Measurements from ENCODE around the gene LENG9.
"Not testable (repeated sequence)": the region's sequence is repeated elsewhere in the genome, so short reads cannot be mapped to it uniquely, and the experiment has no call there.

The LENG9 gene

GRCh38 chr19:54463531-54464043 lies at the start of gene LENG9:
Gene LENG9, minus strand, starts transcription at chr19:54463778. Its CDS starts 252 bp downstream, at chr19:54463526.
- peak; percentile 64 to 88 (median 82) for DNase-seq (ENCODE audit: low read depth in 3 of 3, low spot score in 1 of 3)

- not testable (repeated sequence) for DNase-seq (ENCODE audit: low read depth in 3 of 3, low spot score in 1 of 3)
Measured at GRCh38 chr19:54509200-54509940, 45.8 kb upstream of the LENG9 start.

DNA sequence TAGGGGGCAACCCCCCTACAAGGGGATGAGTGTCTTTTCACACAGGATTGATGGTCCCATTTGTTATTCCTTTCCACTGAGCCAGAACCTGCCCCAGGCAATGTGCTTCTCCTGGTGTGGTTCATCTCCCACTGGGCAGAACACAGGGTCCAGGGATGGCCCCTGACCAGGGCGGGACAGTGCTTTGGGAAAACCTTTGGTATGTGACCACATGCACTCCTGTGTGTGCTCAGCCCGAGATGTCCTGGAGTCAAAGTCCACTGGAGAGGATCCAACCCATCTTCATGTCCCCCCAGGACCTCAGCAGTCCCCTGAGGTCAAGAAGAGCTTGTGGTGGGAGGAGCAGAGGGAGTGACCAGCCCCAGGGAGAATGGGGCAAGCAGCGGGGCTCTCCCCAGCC lies 44.9 kb upstream of the LENG9 start:
- not testable (repeated sequence) for DNase-seq (ENCODE audit: low read depth in 3 of 3, low spot score in 1 of 3)

DNA sequence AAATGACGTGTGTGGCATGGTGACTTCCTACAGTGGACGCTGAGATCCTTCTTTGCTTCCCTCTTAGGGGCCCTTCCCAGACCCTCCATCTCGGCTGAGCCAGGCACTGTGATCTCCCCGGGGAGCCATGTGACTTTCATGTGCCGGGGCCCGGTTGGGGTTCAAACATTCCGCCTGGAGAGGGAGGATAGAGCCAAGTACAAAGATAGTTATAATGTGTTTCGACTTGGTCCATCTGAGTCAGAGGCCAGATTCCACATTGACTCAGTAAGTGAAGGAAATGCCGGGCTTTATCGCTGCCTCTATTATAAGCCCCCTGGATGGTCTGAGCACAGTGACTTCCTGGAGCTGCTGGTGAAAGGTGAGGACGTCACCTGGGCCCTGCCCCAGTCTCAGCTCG lies 44.2 kb upstream of the LENG9 start:
- DNase-seq (ENCODE audit: low read depth in 3 of 3, low spot score in 1 of 3), result no peak

DNA sequence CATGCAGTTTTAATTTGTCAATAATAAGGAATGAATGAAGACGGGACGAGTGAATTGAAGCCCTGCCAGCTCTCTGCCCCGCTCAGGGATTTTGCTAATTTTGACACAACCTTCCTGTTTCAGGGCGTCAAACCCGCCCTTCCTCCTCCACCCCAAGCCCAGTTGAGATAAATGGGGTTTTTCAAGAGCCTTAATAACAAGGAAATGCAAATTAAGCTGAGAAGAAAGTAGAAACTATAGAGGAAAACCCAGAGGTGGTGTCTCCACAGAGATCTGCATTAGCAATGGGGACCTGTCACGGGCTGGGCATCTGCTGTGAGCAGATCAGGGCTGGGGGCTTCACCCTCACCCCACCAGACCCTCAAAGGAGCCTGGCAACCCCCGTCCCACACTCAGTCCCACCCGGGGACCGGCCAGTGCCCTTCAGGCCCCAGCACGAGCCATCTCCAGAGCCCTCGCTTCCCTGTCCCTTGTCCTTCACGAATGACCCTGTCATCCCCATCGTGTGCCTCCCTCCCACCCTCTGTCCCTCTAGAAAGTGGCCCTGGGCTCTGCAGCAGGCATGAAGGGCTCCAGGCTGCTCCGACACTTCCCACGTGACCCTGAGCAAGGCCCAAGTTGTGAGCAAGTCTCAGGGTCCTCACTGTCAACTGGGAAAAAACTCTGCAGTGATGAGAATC lies 43.6 kb upstream of the LENG9 start:
- not testable (repeated sequence) for DNase-seq (ENCODE audit: low read depth in 3 of 3, low spot score in 1 of 3)

- DNase-seq (ENCODE audit: low read depth in 3 of 3, low spot score in 1 of 3), result no peak
Measured at GRCh38 chr19:54506079-54506478, 42.5 kb upstream of the LENG9 start.

- DNase-seq (ENCODE audit: low read depth in 3 of 3, low spot score in 1 of 3), result not testable (repeated sequence)
Measured at GRCh38 chr19:54505542-54505941, 42.0 kb upstream of the LENG9 start.

GRCh38 chr19:54502518-54503048 lies 39.0 kb upstream of the LENG9 start, which contains the start of gene LAIR2:
Gene LAIR2, plus strand, starts transcription at chr19:54502831. Its CDS starts 88 bp downstream, at chr19:54502919.
- DNase-seq (ENCODE audit: low read depth in 3 of 3, low spot score in 1 of 3), result no peak

DNA sequence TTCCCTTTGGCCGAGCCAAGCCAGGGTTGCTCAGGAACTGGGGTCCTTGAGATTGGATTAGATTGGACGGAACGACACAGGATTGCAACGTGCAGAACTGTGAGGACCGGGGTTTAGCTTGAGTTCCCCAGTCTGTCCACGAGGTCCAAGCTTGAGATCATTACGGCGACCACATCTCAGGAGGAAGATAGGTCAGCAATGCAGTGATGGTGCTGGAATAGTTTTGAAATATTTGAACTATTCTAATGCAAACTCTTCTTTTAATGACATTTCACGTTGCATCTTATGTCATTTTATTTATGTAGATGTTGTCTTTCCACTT lies 34.8 kb upstream of the LENG9 start:
- not testable (repeated sequence) for DNase-seq (ENCODE audit: low read depth in 3 of 3, low spot score in 1 of 3)

DNA sequence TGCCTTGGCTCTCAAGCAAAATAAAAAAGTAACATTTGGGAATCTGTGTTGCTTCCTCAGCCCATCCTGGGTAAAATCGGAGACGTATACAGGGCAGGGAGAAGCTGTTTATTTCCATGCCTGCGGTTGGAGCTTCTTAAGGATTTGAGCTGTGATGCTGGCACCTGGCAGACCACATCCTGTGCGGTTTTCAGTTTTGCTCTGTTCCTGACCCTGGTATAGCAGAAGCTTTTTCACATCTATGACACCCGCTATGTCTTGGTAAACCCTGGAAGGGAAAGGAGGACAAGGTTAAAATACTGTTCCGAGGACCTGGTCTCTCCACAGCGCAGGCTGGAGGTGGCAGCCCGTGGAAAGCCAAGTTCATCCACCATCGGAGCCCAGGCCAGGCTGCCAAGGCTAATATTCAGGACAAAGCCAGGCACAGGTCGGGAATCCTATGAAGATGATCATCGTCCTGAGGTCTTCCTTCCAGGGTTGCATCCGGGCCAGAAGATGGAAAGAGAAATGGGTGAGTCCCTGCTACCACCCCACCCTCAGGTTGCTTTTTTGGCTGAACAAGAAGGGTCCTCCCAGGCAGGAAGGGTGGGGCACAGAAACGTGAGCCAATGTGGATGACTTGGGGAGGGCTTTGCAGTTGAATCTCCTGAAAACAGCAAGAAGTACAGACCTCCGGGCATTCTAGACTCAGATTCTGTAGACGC lies 34.3 kb upstream of the LENG9 start:
- not testable (repeated sequence) for DNase-seq (ENCODE audit: low read depth in 3 of 3, low spot score in 1 of 3)

DNA sequence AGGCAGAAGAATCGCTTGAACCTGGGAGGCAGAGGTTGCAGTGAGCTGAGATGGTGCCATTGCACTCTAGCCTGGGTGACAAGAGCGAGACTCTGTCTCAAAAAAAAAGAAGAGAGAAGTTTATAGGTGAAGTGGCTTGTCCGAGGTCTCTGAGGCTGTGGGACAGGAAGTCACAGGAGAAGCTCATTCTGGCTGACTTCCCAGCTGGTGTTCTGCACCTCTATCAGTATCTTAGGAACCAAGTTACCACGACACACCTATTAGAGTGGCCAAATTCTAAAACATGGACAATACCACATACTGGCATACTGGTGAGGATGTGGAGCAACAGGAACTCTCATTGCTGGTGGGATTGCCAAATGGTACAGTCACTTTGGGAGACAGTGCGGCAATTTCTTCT lies 31.7 kb upstream of the LENG9 start:
- DNase-seq (ENCODE audit: low read depth in 3 of 3, low spot score in 1 of 3), result not testable (repeated sequence)

DNA sequence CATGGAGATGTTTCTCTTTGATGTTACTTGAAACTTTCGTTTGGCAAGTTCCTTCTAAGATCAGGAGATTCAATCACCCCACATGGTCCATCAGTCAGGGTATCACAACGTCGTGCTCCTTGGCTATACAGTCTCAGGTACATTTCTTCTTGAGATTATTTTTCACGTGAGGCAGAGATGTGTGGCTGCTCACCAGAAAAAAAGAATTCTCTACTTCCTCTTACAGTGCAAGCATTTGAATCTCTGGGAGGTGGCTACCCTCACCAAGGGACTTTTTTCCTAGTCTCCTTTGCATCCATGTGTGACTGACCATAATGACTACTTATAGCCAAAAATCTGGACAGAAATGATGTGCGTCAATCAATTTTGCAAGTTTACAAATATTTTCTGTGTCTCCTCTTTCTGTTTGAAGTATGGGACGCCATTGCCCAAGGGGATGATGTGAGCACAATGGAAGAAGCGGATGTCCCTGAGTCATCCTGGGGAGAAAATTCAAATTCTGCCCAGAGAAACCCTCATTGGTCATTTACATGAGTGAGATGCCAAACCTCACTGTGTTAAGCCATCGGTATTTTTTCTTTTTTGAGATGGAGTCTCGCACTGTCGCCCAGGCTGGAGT lies 30.5 kb upstream of the LENG9 start:
- DNase-seq (ENCODE audit: low read depth in 3 of 3, low spot score in 1 of 3), result no peak

DNA sequence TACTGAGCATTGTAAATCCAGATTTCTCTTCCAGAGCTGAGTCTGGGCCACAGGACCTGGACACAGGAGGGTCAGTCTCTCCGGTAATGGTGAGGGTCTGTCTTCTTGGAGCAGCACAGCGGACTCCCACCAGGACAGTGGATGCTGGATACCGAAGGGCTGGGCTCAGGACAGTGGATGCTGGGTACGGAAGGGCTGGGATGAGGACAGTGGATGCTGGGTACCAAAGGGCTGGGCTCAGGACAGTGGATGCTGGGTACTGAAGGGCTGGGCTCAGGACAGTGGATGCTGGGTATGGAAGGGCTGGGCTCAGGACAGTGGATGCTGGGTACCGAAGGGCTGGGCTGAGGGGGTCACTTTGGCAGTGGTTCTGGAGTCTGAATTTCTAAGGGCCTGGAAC lies 29.5 kb upstream of the LENG9 start:
- not testable (repeated sequence) for DNase-seq (ENCODE audit: low read depth in 3 of 3, low spot score in 1 of 3)

DNA sequence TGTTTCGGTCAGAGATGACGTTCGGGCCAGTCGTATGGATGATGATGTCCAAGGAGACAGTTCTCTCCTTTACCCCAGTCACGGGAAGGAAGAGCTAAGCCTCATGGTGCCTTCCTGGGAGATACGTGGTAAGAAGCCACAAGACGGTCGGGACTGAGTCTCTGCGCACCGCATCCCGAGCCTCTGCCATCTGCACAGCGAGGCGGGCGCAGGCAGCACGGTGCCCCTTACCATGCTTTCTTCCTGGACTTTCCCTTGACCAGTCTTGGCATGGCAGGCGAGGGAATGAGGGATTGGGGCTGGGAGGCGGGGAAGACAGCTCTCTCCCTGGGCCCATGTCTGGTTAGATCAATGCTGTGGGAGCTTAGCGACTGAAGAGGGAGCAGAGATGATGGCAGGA lies 29.0 kb upstream of the LENG9 start:
- DNase-seq (ENCODE audit: low read depth in 3 of 3, low spot score in 1 of 3), result no peak

DNA sequence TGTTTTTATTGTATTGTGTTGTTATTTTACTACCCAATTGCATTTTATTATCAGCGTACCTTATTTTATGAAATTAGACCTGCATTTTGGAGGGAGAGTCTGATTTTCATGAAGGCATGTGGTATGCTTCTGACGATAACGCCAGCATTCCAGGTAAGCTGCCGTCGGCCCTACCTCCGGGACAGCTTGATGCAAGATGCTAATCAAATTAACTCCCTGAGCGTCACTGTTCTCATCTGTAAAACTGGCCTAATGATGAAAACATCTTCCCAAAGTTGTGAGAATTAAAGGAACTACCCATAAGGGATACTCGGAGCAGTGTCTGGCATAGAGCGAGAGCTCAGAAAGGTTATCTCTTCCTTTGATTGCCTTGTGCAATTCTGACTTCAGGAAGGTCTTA lies 26.2 kb upstream of the LENG9 start:
- DNase-seq (ENCODE audit: low read depth in 3 of 3, low spot score in 1 of 3), result no peak

DNA sequence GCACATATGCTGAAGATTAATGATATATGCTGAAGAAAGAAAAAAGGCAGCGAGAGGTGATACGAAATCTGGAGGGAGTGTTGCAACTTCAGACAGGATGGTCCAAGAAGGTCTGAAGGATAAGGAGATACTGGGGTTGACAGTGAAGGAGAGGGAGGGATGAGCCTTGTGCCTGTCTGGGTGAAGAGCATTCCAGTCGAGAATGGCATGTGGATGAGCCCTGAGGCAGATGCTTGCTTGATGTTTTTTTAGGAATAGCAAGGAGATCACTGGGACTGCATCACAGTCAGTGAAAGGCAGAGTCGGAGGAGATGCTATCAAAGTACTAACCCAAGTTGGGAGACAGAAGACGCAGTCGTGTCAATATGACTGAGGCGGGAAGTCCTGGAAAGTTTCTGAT lies 25.8 kb upstream of the LENG9 start:
- no peak for DNase-seq (ENCODE audit: low read depth in 3 of 3, low spot score in 1 of 3)

- DNase-seq (ENCODE audit: low read depth in 3 of 3, low spot score in 1 of 3), result no peak
Measured at GRCh38 chr19:54485851-54486250, 22.3 kb upstream of the LENG9 start.

- DNase-seq (ENCODE audit: low read depth in 3 of 3, low spot score in 1 of 3), result no peak
Measured at GRCh38 chr19:54484451-54484850, 20.9 kb upstream of the LENG9 start.

DNA sequence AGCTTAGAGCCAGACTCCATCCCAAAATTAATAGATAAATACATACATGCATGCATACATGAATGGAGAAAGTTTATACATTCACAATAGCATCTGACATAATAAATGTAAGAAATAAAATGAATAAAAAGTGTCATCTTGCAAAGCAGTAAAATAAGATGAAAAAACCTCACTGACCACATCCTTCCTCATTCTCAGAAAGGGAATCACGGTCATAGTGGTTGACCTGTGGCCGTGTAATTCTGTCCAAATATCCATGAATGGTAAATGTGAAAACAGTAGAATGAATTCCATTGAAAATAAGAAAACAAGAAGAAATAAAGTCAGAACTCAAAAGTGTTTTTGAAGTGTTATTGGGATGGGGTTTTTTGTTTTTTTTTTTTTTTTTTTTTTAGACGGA lies 19.3 kb upstream of the LENG9 start:
- no peak for DNase-seq (ENCODE audit: low read depth in 3 of 3, low spot score in 1 of 3)

GRCh38 chr19:54481326-54481930 lies 17.9 kb upstream of the LENG9 start:
- DNase-seq (ENCODE audit: low read depth in 3 of 3, low spot score in 1 of 3), result no peak

GRCh38 chr19:54480051-54480450 lies 16.5 kb upstream of the LENG9 start:
- DNase-seq (ENCODE audit: low read depth in 3 of 3, low spot score in 1 of 3), result no peak
